Mesenchymal stem cell (in vitro differentiated cells and primary cell): ENCODE results near the gene SUGT1.
"Not testable (repeated sequence)": the region's sequence is repeated elsewhere in the genome, so short reads cannot be mapped to it uniquely, and the experiment has no call there.

Experiments
- DNase-seq: peaks from one replicate; pipeline ENCODE4 v3.0.0-alpha.2; 2013
- H2AFZ ChIP-seq: one replicate; pipeline ENCODE4 v1.6.1; 2013; ENCODE audit warnings: low read depth, mild to moderate bottlenecking, control low read depth, inconsistent platforms, low read length, moderate library complexity
- H2AK5ac ChIP-seq: 2 replicates; pipeline ENCODE4 v1.6.1; 2013; ENCODE audit warnings: low read length, moderate library complexity, mild to moderate bottlenecking, inconsistent platforms; ENCODE audit not compliant: severe bottlenecking
- H2BK120ac ChIP-seq: one replicate; pipeline ENCODE4 v1.6.1; 2013; ENCODE audit warnings: low read depth, mild to moderate bottlenecking, inconsistent platforms, low read length, moderate library complexity
- H2BK12ac ChIP-seq, 2 experiments: one replicate each; pipeline ENCODE4 v1.6.1; 2013; ENCODE audit warnings: inconsistent platforms in 2 of 2, low read length in 2 of 2, mild to moderate bottlenecking in 2 of 2, moderate library complexity in 2 of 2, control low read depth in 1 of 2
- H2BK15ac ChIP-seq: one replicate; pipeline ENCODE4 v1.6.1; 2013; ENCODE audit warnings: mild to moderate bottlenecking, low read depth, inconsistent platforms; ENCODE audit not compliant: poor library complexity, severe bottlenecking
- H2BK5ac ChIP-seq: 2 replicates; pipeline ENCODE4 v1.6.1; 2013; ENCODE audit warnings: low read depth, mild to moderate bottlenecking, low read length, control low read depth, inconsistent platforms; ENCODE audit not compliant: poor library complexity, severe bottlenecking
- H3K14ac ChIP-seq, 2 experiments: one replicate each; pipeline ENCODE4 v1.6.1; 2013; ENCODE audit warnings: inconsistent platforms in 2 of 2, low read length in 2 of 2, control low read depth in 1 of 2, mild to moderate bottlenecking in 1 of 2, moderate library complexity in 1 of 2
- H3K18ac ChIP-seq, 2 experiments: one replicate each; pipeline ENCODE4 v1.6.1; 2013; ENCODE audit warnings: inconsistent platforms in 2 of 2, low read length in 2 of 2, control low read depth in 1 of 2, low read depth in 1 of 2, mild to moderate bottlenecking in 1 of 2
- H3K23ac ChIP-seq, 2 experiments: one replicate each; pipeline ENCODE4 v1.6.1; 2013; ENCODE audit warnings: inconsistent platforms in 2 of 2, low read length in 2 of 2, mild to moderate bottlenecking in 2 of 2, moderate library complexity in 2 of 2, control low read depth in 1 of 2
- H3K27ac ChIP-seq: 2 replicates; pipeline ENCODE4 v1.5.1; 2013; ENCODE audit warnings: mild to moderate bottlenecking, moderate library complexity, low read length, control low read depth, inconsistent platforms; ENCODE audit not compliant: poor library complexity, severe bottlenecking
- H3K27me3 ChIP-seq, 2 experiments: 2 replicates each; pipeline versions ENCODE4 v1.6.1 to v1.7.0; 2013; ENCODE audit warnings: low read length in 2 of 2, mild to moderate bottlenecking in 2 of 2, moderate library complexity in 2 of 2, control low read depth in 1 of 2, inconsistent platforms in 1 of 2; ENCODE audit not compliant: control insufficient read depth in 1 of 2, insufficient read depth in 1 of 2
- H3K36me3 ChIP-seq, 2 experiments: 2 replicates each; pipeline versions ENCODE4 v1.6.1 to v1.7.0; 2013; ENCODE audit warnings: low read length in 2 of 2, control low read depth in 1 of 2, inconsistent platforms in 1 of 2, low read depth in 1 of 2, mild to moderate bottlenecking in 1 of 2; ENCODE audit not compliant: insufficient read depth in 2 of 2, control insufficient read depth in 1 of 2
- H3K4ac ChIP-seq, 2 experiments: one replicate each; pipeline ENCODE4 v1.6.1; 2013; ENCODE audit warnings: inconsistent platforms in 2 of 2, low read length in 2 of 2, mild to moderate bottlenecking in 2 of 2, moderate library complexity in 2 of 2, control low read depth in 1 of 2, low read depth in 1 of 2
- H3K4me1 ChIP-seq: 2 replicates; pipeline ENCODE4 v1.6.1; 2013; ENCODE audit warnings: low read depth, low read length, control low read depth; ENCODE audit not compliant: control insufficient read depth, insufficient read depth
- H3K4me2 ChIP-seq: 2 replicates; pipeline ENCODE4 v1.6.1; 2013; ENCODE audit warnings: low read length, mild to moderate bottlenecking, inconsistent platforms; ENCODE audit not compliant: poor library complexity, severe bottlenecking
- H3K4me3 ChIP-seq, 2 experiments: 2 replicates each; pipeline versions ENCODE4 v1.5.1 to v1.7.0; 2013; ENCODE audit warnings: low read length in 2 of 2, mild to moderate bottlenecking in 2 of 2, control low read depth in 1 of 2, low read depth in 1 of 2; ENCODE audit not compliant: insufficient read depth in 1 of 2
- H3K79me1 ChIP-seq: replicated peaks from 2 replicates; pipeline ENCODE4 v1.6.1; 2013; ENCODE audit warnings: mild to moderate bottlenecking, control low read depth, low read length, inconsistent platforms; ENCODE audit not compliant: poor library complexity, severe bottlenecking
- H3K9ac ChIP-seq: 2 replicates; pipeline ENCODE4 v1.7.0; 2013; ENCODE audit warnings: mild to moderate bottlenecking, low read length, moderate library complexity
- H3K9me3 ChIP-seq: 2 replicates; pipeline ENCODE4 v1.7.0; 2013; ENCODE audit warnings: mild to moderate bottlenecking, low read length; ENCODE audit not compliant: control insufficient read depth
- H4K8ac ChIP-seq: one replicate; pipeline ENCODE4 v1.6.1; 2013; ENCODE audit warnings: inconsistent platforms, mild to moderate bottlenecking, low read length, moderate library complexity
- H4K91ac ChIP-seq: one replicate; pipeline ENCODE4 v1.6.1; 2013; ENCODE audit warnings: mild to moderate bottlenecking, low read length, inconsistent platforms
- WGBS: methylation state at CpG from one replicate; pipeline ENCODE4 v1.1.7; 2013; ENCODE audit warnings: mixed read lengths; 5-methylcytosine and 5-hydroxymethylcytosine counted together

The SUGT1 gene

GRCh38 chr13:52677823-52678222 lies 25.2 kb downstream of the SUGT1 start:
- H4K91ac ChIP-seq, result no peak overlapping the region
- H3K79me1 ChIP-seq, result peaks cover 6% of the 10 kb centered on the region
- no peaks in the 10 kb centered on the region for H3K4me1 ChIP-seq
- 100% methylated on average over 1 of the region's 1 CpG for WGBS
- no peak overlapping the region for H2BK5ac ChIP-seq
- H3K4ac ChIP-seq, result no peak overlapping the region
- H2BK120ac ChIP-seq, result no peak overlapping the region
- no peak overlapping the region for H4K8ac ChIP-seq
- H2BK15ac ChIP-seq, result no peak overlapping the region
- no peak overlapping the region for H2AFZ ChIP-seq
- no peak overlapping the region for H2AK5ac ChIP-seq
- no peak for DNase-seq
- H3K4me3 ChIP-seq, result no peak overlapping the region
- H3K9me3 ChIP-seq, result no peaks in the 10 kb centered on the region
- H3K18ac ChIP-seq, result no peak overlapping the region
- H2BK12ac ChIP-seq, result no peak overlapping the region
- H3K9ac ChIP-seq, result no peak overlapping the region
- no peaks in the 10 kb centered on the region for H3K27me3 ChIP-seq
- H3K36me3 ChIP-seq, result peaks cover 12 to 89% of the 10 kb centered on the region in 2 experiments
- H3K23ac ChIP-seq, result no peak overlapping the region
- H3K14ac ChIP-seq, result no peak overlapping the region
- H3K27ac ChIP-seq, result no peak overlapping the region
- H3K4me2 ChIP-seq, result no peak overlapping the region

DNA sequence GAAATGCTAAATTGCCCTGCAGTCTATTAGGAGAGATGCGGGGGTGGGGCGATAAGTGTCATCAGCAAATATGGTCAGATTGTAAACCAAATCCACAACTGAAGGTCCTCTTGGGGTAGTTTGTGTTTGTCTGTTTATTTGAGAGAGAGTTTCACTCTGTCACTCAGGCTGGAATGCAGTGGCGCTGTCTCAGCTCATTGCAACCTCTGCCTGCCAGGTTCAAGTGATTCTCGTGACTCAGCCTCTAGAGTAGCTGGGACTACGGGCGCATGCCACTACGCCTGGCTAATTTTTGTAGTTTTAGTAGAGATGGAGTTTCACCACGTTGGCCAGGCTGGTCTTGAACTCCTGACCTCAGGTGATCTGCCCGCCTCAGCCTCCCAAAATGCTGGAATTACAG lies 33.2 kb downstream of the SUGT1 start:
- not testable (repeated sequence) for H2AFZ ChIP-seq, H3K14ac ChIP-seq, H2BK15ac ChIP-seq, H3K18ac ChIP-seq, H4K91ac ChIP-seq, H3K27me3 ChIP-seq, H3K4me1 ChIP-seq, H2BK12ac ChIP-seq, H3K4ac ChIP-seq, H2BK5ac ChIP-seq, H3K23ac ChIP-seq, H3K9ac ChIP-seq, H2AK5ac ChIP-seq, H3K4me3 ChIP-seq, H3K9me3 ChIP-seq, H2BK120ac ChIP-seq, H3K4me2 ChIP-seq, H4K8ac ChIP-seq, H3K79me1 ChIP-seq
- Histone ChIP-seq H3K36me3 (peaks cover 18 to 92% of the 10 kb centered on the region in 2 experiments), H3K27ac (peak overlapping the region; percentile 19)
- peak; percentile 69 for DNase-seq
- WGBS, result 48% methylated on average over 9 of the region's 9 CpGs

DNA sequence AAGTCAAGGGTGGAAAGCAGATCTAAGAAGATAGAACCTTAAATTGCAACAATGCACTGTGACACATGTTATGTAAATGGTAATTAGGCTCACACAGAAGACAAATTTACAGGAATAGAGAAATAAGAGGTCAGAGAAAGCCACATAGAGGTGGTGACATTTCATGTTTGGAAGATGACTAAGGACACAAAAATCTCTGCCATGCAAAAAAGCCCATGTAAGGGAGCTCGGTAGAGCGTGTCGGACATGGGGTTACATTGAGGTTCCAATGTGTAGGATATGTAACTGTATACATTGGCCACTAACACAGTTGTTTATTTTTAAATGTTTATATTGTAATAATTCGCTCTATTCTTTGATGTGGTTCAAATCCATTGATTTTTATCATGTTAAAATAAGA lies 33.7 kb downstream of the SUGT1 start:
- peak; percentile 19 for DNase-seq
- WGBS, result 61% methylated on average over 3 of the region's 4 CpGs
- H3K14ac ChIP-seq, result no peak overlapping the region
- no peak overlapping the region for H2AK5ac ChIP-seq
- no peak overlapping the region for H3K4me3 ChIP-seq
- H4K8ac ChIP-seq, result no peak overlapping the region
- peaks cover 17 to 92% of the 10 kb centered on the region in 2 experiments for H3K36me3 ChIP-seq
- H3K18ac ChIP-seq, result no peak overlapping the region
- H2BK120ac ChIP-seq, result no peak overlapping the region
- no peak overlapping the region for H2BK5ac ChIP-seq
- no peaks in the 10 kb centered on the region for H3K9me3 ChIP-seq
- H3K9ac ChIP-seq, result no peak overlapping the region
- H3K23ac ChIP-seq, result no peak overlapping the region
- H3K79me1 ChIP-seq, result peaks cover 7% of the 10 kb centered on the region
- H3K4ac ChIP-seq, result no peak overlapping the region
- H3K27ac ChIP-seq, result peak overlapping the region; percentile 4
- H2BK12ac ChIP-seq, result no peak overlapping the region
- H3K4me1 ChIP-seq, result peaks cover 2% of the 10 kb centered on the region
- H4K91ac ChIP-seq, result no peak overlapping the region
- no peaks in the 10 kb centered on the region for H3K27me3 ChIP-seq
- no peak overlapping the region for H2AFZ ChIP-seq
- no peak overlapping the region for H2BK15ac ChIP-seq
- H3K4me2 ChIP-seq, result no peak overlapping the region

GRCh38 chr13:52695856-52696255 lies 43.2 kb downstream of the SUGT1 start:
- Histone ChIP-seq H3K4me1 (no peaks in the 10 kb centered on the region), H2AFZ (no peak overlapping the region), H2AK5ac (no peak overlapping the region), H2BK120ac (no peak overlapping the region), H3K14ac (no peak overlapping the region), H3K36me3 (peaks cover 3 to 58% of the 10 kb centered on the region in 2 experiments), H4K8ac (no peak overlapping the region), H3K9ac (no peak overlapping the region), H2BK15ac (no peak overlapping the region), H3K27me3 (no peaks in the 10 kb centered on the region), H2BK5ac (no peak overlapping the region), H3K9me3 (no peaks in the 10 kb centered on the region), H4K91ac (no peak overlapping the region), H2BK12ac (no peak overlapping the region), H3K79me1 (peaks cover 1% of the 10 kb centered on the region), H3K4me2 (no peak overlapping the region), H3K23ac (no peak overlapping the region), H3K4me3 (no peak overlapping the region), H3K4ac (no peak overlapping the region), H3K27ac (no peak overlapping the region), H3K18ac (no peak overlapping the region)
- WGBS, result 97% methylated on average over 3 of the region's 3 CpGs
- DNase-seq, result peak; percentile 74
